ENCODE data around the gene EID2. TPM values are rescaled to one million over a fixed set of nuclear protein-coding genes. Genes with fewer than 3 reads are reported as not detected.

Gene EID2
- polyA plus RNA-seq, 10 donors: 8.5 to 12.7 (median 10.8) TPM

DNA sequence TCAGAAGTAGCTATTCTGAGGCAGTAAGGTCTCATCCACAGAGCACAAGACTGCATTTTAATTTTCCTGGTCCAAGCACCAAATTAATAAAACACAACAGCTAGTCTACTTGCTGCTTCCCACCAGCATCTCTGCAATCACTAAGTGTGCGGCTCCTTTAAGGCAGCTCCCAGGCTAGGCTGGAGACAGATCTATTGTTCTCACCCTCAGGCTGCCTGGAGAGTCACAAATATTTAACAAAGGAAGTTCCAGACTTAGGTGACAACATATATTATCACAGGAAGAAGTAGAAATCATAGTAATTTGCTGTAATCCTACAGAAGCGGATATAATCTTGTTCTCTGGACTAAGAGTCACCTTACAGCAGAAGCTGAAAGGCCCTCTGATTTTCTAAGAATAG lies 2.2 kb upstream of the EID2 start:
- no peak for DNase-seq

GRCh38 chr19:39540333-39540673 lies 342 bp upstream of the EID2 start:
- DNase-seq: no peak

DNA sequence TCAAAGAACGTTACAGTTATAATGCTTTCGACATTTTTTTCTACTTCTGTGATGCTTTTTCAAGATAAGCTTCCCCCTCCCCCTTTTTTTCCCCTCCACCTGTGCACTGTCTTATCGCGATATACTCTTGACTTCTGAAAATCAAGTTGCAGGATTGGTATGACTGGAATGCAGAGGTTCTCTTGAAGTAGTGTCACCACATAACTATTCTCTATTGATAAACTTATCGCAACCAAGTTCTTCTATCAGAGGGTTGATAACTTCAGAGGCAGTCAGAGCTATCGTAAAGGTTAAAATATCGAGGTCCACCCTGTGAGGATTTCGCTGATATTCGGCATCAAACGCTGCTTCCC lies 820 bp downstream of the EID2 start:
- DNase-seq: peak in 1 of 3 donors; percentile 7

DNA sequence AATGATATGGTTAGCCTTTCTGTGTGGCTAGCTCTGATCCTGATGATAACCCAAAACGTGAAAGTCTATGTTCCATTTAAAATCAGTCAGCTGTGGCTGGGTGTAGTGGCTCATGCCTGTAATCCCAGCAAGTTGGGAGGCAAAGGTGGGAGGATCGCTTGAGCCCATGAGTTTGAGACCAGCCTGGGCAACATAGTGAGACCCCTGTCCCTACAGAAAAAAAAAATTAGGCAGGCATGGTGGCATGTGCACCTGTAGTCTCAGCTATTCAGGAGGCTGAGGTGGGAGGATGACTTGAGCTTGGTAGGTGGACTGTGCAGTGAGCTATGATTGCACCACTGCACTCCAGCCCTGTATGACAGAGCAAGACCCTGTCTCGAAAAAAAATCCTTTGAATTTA lies 6.2 kb downstream of the EID2 start:
- no peak for DNase-seq

GRCh38 chr19:39533003-39533512 lies 6.9 kb downstream of the EID2 start:
- no peak for DNase-seq

DNA sequence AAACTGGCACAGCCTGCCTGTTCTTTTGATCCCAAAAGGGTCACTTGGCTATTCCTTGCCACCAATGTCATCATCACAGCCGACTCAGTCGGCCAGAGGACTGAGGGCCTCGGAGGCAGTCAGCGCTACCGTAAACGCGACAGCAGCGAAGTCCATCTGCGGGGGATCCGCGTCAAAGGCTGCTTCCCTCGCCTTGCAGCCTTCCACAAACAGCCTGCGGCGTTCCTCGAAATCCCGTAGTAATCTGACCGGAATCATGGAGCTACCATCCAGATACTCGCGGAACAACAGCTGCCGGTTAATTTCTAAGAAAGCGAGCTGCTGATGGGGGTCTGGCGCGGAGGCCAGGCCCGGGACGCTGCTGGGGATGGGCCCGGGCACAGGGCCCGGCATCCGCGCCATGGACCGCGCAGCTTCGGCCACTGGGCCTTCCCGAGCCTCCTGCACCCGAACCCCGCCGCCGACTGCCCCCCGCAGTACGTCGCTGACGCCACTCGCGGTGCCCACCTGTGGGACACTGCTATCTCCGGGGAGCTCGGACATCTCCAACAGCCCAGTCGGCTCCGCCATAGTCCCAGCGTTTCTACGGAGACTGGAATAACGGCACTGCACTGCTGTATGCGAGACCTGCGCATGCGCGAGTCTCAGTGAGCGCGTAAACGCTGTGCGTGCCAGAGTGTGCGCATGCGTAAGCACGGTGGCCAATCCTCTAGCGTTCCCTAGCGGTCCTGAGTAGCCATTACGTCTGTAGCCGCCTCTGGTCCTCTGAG lies 7.5 kb downstream of the EID2 start, which contains the start of gene EID2B:
TSS of gene EID2B (minus strand) at position 620 of the 770 bp plus-strand sequence. CDS start at position 570, 50 bp downstream.
- DNase-seq: peak; percentile 97 to 99 (median 99)

DNA sequence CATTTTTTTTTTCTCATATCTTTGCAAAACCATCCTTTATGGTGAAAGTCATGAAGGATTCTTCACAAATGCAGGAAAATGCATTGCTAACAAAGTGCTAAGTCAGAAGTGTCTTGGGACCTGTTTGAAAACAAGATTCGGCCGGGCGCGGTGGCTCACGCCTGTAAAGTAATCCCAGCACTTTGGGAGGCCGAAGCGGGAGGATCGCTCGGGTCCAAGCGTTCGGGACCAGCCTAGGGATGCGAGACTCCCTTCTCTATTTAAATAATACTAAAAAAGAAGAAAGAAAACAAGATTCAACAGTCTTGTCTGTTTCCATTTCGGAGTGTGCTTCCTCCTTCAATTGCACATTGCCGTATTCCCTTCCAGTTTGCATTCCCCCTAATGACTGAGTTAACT lies 8.1 kb downstream of the EID2 start:
- DNase-seq: no peak

DNA sequence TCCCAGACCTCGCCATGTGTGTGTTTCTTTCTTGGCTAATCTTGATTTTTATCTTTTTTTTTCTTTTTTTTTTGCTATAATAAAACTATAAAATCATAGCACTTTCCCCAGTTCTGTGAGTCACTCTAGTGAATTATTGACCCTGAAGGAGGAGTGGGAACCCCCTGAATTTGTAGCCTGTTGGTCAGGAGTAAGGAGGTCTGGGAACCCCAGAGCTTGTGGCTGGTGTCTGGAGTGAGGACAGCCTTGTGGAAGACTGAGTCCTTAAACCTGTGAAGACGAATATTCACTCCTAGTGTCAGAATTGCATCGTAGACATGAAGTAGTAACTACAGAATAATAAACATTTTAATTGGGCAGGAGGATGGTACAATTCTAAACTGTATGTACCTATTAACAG lies 14.8 kb downstream of the EID2 start:
- DNase-seq: no peak

DNA sequence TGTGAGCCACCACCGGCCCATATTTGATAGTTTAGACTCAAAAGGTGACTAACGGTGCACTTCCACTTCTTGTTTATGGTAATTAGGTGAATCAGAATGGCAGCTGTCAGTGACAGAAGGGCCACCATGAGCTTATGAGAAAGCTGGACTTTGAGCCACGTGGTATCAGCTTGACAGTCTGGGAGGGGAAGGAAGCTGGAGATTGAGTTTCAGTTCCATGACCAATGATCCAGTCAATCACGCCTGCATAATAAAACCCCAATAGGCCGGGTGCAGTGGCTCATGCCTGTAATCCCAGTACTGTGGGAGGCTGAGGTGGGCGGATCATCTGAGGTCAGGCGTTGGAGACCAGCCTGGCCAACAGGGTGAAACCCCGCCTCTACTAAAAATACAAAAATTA lies 15.5 kb downstream of the EID2 start:
- DNase-seq: no peak

- no peak for DNase-seq
These were observed 19.1 kb downstream of the EID2 start for GRCh38 chr19:39520541-39521484.

DNA sequence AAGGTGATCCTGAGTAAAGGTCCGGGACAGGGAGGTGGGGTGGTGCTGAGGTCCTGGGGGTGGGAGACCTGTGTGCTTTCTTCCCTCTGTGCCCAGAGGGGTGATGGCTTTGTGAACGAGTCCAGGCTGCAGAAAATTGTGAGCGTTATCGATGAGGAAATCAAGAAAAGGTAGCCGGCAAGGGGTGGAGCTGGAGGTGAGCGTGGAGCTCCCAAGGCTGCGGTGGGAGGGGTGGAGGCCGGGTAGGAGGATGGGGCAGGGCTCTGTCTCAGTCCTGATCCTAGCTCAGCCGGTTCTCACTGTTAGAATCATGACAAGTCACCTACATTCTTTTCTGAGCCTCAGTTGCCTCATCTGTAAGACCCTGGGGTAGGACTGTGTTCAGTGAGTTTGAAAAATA lies 21.0 kb downstream of the EID2 start:
- DNase-seq: no peak

DNA sequence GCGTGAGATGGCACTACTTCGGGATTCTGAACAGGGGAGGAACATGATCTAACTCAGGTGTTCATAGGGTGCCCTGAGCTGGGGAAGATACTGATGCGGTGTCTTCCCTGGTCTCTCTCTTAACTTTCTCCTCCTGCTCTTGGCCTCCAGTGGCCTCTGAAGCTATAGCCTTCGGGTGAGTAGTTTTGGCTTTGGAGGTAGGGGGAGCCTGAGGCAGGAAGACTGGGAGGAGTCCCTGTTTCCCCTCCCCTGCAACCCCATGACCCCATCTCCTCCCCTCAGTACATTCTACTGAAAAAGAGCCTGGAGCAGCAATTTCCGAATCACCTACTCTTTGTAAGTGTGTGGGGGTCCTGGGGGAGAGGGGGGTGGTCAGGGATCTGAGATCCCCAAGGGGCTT lies 21.5 kb downstream of the EID2 start:
- no peak for DNase-seq

DNA sequence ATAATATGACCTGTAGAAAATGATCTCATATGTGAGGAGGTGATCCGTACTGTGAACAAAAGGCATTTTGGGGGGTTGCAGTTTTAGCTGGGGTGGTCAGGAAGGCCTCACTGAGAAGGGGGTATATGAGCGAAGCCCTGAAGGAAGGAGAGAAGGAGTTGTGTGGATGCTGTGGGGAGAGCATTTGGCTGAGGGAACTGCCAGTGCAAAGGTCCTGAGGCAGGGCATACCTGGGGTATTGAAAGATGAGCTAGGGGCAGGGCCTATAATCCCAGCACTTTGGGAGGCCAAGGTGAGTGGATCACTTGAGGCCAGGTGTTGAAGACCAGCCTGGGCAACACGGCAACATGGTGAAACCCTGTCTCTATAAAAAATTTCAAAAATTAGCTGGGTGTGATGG lies 22.5 kb downstream of the EID2 start:
- no peak for DNase-seq

DNA sequence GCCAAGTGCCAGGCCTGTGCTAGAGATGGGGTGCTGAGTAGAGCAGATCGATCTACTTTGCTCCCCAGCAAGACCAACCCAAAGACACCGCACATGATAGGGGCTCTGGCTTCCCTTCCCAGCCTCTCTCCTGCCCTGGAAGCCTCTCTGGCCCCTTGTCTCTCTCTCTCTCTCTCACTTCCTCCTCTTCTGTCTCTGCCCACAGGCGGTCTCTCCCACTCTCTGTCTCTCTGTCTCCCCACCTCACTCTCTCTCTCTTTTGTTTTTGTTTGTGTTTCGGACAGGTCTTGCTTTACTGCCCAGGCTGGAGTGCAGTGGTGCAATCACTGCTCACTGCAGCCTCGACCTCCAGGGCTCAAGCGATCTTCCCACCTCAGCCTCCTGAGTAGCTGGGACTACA lies 23.7 kb downstream of the EID2 start:
- no peak for DNase-seq

GRCh38 chr19:39515551-39516191 lies 24.3 kb downstream of the EID2 start:
- DNase-seq: peak in 1 of 3 donors; percentile 21

DNA sequence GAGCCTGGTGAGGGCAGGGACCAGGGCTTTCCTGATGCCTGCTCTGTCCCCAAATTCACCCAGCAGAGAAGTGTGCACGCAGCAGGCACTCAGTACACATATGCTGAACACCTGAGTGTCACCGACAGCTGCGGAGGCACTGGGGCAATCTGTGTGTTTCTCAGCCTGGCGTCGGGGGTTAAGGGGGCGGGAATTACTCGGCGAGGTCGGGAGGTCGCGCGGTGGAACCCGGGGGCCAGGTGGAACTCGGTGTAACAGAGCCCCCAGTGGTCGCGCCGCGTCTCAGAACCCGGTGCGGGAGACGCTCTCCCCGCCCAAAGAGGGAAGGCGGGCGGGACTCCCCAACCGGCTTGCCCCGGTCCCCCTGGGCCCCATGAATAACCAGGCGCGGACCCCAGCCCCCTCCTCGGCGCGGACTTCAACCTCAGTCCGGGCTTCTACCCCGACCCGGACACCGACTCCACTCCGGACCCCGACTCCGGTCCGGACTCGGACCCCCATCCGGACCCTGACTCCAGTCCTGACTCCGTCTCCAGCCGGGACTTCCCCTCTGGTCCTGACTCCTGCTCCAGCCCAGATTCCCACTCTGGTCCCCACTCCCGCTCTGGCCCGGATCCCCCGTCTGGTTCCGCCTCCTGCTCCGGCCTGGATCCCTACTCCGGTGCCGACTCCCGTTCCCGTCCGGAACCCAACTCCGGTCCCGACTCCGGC lies 25.0 kb downstream of the EID2 start, which contains the start of gene SELENOV:
TSS of gene SELENOV (plus strand) at position 300 of the 711 bp plus-strand sequence. CDS start at position 374, 74 bp downstream.
- DNase-seq: peak in 1 of 3 donors; percentile 57

DNA sequence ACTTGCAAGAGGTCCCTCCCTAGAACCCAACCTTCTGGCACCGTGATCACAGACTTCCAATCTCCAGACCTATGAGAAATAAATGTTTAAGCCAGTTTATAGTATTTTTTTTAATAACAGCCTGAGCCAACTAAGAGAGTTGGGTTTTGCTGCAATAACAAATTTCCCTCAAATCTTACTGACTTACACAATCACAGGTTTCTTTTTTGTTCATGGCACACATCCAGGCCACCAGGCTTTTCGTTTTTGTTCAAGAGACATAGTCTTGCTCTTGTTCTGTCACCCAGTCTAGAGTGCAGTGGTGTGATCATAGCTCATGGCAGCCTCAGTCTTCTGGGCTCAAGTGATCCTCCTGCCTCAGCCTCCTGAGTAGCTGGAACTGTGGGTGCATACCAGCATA lies 27.0 kb downstream of the EID2 start:
- no peak for DNase-seq

- no peak for DNase-seq
These were observed 30.7 kb downstream of the EID2 start for GRCh38 chr19:39509233-39509632.

- DNase-seq: no peak
These were observed 31.3 kb downstream of the EID2 start for GRCh38 chr19:39508629-39509028.

DNA sequence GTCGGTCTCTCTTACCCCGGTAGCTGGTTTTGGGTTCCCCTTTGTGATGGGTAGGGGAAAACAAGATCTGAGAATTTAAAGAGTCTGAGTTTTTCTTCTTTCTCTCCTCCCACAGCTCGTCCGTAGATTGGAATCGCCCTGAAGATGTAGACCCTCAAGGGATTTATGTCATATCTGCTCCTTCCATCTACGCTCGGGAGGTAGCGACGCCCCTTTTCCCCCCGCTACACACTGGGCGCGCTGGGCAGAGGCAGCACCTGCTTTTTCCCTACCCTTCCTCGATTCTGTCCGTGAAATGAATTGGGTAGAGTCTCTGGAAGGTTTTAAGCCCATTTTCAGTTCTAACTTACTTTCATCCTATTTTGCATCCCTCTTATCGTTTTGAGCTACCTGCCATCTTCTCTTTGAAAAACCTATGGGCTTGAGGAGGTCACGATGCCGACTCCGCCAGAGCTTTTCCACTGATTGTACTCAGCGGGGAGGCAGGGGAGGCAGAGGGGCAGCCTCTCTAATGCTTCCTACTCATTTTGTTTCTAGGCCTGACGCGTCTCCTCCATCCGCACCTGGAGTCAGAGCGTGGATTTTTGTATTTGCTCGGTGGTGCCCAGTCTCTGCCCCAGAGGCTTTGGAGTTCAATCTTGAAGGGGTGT lies 32.1 kb downstream of the EID2 start:
- DNase-seq: no peak
